HG03432 (cell line): ENCODE data around the gene PIP5K1C.
"Not testable (repeated sequence)": the region's sequence is repeated elsewhere in the genome, so short reads cannot be mapped to it uniquely, and the experiment has no call there.

Experiments used
- ATAC-seq: cut with Tn5 transposase; IDR thresholded peaks from one replicate; pipeline ENCODE4 v1.9.1; 2021; ENCODE audit warnings: mild to moderate bottlenecking, moderate library complexity; ENCODE audit not compliant: unreplicated experiment

The PIP5K1C gene

GRCh38 chr19:3595521-3596061 lies 104.7 kb downstream of the PIP5K1C start:
- no peak for ATAC-seq

- no peak for ATAC-seq
Observed at GRCh38 chr19:3593156-3593555, 107.1 kb downstream of the PIP5K1C start.

GRCh38 chr19:3591876-3592613 lies 108.2 kb downstream of the PIP5K1C start:
- no peak for ATAC-seq

GRCh38 chr19:3590991-3591659 lies 109.1 kb downstream of the PIP5K1C start:
- no peak for ATAC-seq

GRCh38 chr19:3589949-3590348 lies 110.3 kb downstream of the PIP5K1C start:
- ATAC-seq, result no peak

GRCh38 chr19:3589439-3589838 lies 110.8 kb downstream of the PIP5K1C start:
- no peak for ATAC-seq

GRCh38 chr19:3586707-3587346 lies 113.4 kb downstream of the PIP5K1C start:
- ATAC-seq, result no peak

GRCh38 chr19:3586127-3586626 lies 114.1 kb downstream of the PIP5K1C start:
- ATAC-seq, result no peak

GRCh38 chr19:3585301-3586126 lies 114.8 kb downstream of the PIP5K1C start, which contains the start of gene GIPC3:
Gene GIPC3 (plus strand): TSS chr19:3585478. CDS start chr19:3585598, 120 bp downstream.
- ATAC-seq, result no peak

GRCh38 chr19:3584036-3584802 lies 116.0 kb downstream of the PIP5K1C start:
- not testable (repeated sequence) for ATAC-seq

GRCh38 chr19:3581792-3582191 lies 118.5 kb downstream of the PIP5K1C start:
- ATAC-seq, result not testable (repeated sequence)
